GM13976 (cell line): ENCODE results near the gene STEAP1B.

Experiments
- DNase-seq: peaks from one replicate; pipeline ENCODE4 v3.0.0; 2012; ENCODE audit warnings: low spot score
- in situ Hi-C: fragments of 300-500 bp; cut with MboI; formaldehyde crosslinking; loops from one replicate; pipeline ENCODE4 v1.12.0; 2022; ENCODE audit warnings: low sequenced_read_pairs, mixed read lengths, inconsistent platforms; ENCODE audit not compliant: unreplicated experiment
- TF ChIP-seq, protein P1 (sequence below): IDR thresholded peaks from 2 replicates; pipeline ENCODE4 v1.5.1; 2012; ENCODE audit warnings: borderline replicate concordance, mild to moderate bottlenecking; ENCODE audit not compliant: insufficient read depth; ENCODE audit errors: extremely low read depth, missing control alignments, control extremely low read depth

Gene STEAP1B

GRCh38 chr7:22432203-22432718 lies 67.7 kb downstream of the STEAP1B start:
- no peak for DNase-seq
- TF ChIP-seq, protein P1, sequence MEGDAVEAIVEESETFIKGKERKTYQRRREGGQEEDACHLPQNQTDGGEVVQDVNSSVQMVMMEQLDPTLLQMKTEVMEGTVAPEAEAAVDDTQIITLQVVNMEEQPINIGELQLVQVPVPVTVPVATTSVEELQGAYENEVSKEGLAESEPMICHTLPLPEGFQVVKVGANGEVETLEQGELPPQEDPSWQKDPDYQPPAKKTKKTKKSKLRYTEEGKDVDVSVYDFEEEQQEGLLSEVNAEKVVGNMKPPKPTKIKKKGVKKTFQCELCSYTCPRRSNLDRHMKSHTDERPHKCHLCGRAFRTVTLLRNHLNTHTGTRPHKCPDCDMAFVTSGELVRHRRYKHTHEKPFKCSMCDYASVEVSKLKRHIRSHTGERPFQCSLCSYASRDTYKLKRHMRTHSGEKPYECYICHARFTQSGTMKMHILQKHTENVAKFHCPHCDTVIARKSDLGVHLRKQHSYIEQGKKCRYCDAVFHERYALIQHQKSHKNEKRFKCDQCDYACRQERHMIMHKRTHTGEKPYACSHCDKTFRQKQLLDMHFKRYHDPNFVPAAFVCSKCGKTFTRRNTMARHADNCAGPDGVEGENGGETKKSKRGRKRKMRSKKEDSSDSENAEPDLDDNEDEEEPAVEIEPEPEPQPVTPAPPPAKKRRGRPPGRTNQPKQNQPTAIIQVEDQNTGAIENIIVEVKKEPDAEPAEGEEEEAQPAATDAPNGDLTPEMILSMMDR: no peak
- in situ Hi-C loops: no loop called here

GRCh38 chr7:22430457-22430856 lies 69.5 kb downstream of the STEAP1B start:
- in situ Hi-C loops: no loop called here
- DNase-seq: no peak
- TF ChIP-seq, protein P1: no peak

GRCh38 chr7:22429386-22429785 lies 70.6 kb downstream of the STEAP1B start:
- no peak for DNase-seq
- in situ Hi-C loops: no loop called here
- TF ChIP-seq, protein P1: no peak

- in situ Hi-C loops: no loop called here
- DNase-seq: no peak
- TF ChIP-seq, protein P1: no peak
These were observed 72.1 kb downstream of the STEAP1B start for GRCh38 chr7:22427855-22428254.

- in situ Hi-C loops: no loop called here
These were observed 72.9 kb downstream of the STEAP1B start for GRCh38 chr7:22427104-22427503.

GRCh38 chr7:22426463-22427094 lies 73.4 kb downstream of the STEAP1B start:
- in situ Hi-C loops: no loop called here
- TF ChIP-seq, protein P1: no peak
- no peak for DNase-seq

More at GRCh38 chr7:22427104-22427503, 72.9 kb downstream of the STEAP1B start:
- DNase-seq: no peak
- TF ChIP-seq, protein P1: no peak
